DND-41 (cell line): ENCODE data around the gene DGUOK.
"Not testable (repeated sequence)": the region's sequence is repeated elsewhere in the genome, so short reads cannot be mapped to it uniquely, and the experiment has no call there.

Experiments
- ATAC-seq: fragments of 200-7000 bp; cut with Tn5 transposase; 3 replicates; pipeline ENCODE4 v1.9.1; 2021; ENCODE audit warnings: low read depth; ENCODE audit not compliant: insufficient read depth
- DNase-seq: peaks from one replicate; pipeline ENCODE4 v3.0.0-alpha.2; 2020
- H2AFZ ChIP-seq: 2 replicates; pipeline ENCODE4 v1.6.0; 2012; ENCODE audit warnings: low read depth, low read length
- H3K27ac ChIP-seq: 2 replicates; pipeline ENCODE4 v1.5.1; 2012; ENCODE audit warnings: low read length, inconsistent platforms
- H3K27me3 ChIP-seq: fragments of 200-600 bp; sonication (generic); 2 replicates; pipeline ENCODE4 v1.6.0; 2012; ENCODE audit warnings: low read length, mild to moderate bottlenecking, inconsistent platforms; ENCODE audit not compliant: insufficient read depth, poor library complexity
- H3K36me3 ChIP-seq: 2 replicates; pipeline ENCODE4 v1.5.1; 2012; ENCODE audit warnings: low read length, inconsistent platforms; ENCODE audit not compliant: insufficient read depth
- H3K4me1 ChIP-seq: 2 replicates; pipeline ENCODE4 v1.5.1; 2012; ENCODE audit warnings: mild to moderate bottlenecking, low read length; ENCODE audit not compliant: insufficient read depth
- H3K4me2 ChIP-seq: 2 replicates; pipeline ENCODE4 v1.6.0; 2012; ENCODE audit warnings: mild to moderate bottlenecking, moderate library complexity, low read length, inconsistent platforms; ENCODE audit not compliant: insufficient read depth
- H3K4me3 ChIP-seq, 2 experiments: fragments of 200-600 bp in 1 of 2; shearing (Covaris generic) in 1 of 2; 2 replicates each; pipeline ENCODE4 v1.5.1; 2012 to 2016; ENCODE audit warnings: inconsistent platforms in 2 of 2, low read length in 2 of 2, mild to moderate bottlenecking in 2 of 2, low read depth in 1 of 2, moderate library complexity in 1 of 2
- H3K79me2 ChIP-seq: 2 replicates; pipeline ENCODE4 v1.6.0; 2012; ENCODE audit warnings: low read length, inconsistent platforms; ENCODE audit not compliant: insufficient read depth
- H3K9ac ChIP-seq: 2 replicates; pipeline ENCODE4 v1.6.0; 2012; ENCODE audit warnings: low read depth, mild to moderate bottlenecking, inconsistent platforms, low read length, moderate library complexity
- H3K9me3 ChIP-seq: 2 replicates; pipeline ENCODE4 v1.5.1; 2012; ENCODE audit warnings: low read length, moderate library complexity, mild to moderate bottlenecking, inconsistent platforms; ENCODE audit not compliant: insufficient read depth, severe bottlenecking
- H4K20me1 ChIP-seq: 2 replicates; pipeline ENCODE4 v1.6.0; 2012; ENCODE audit warnings: low read length; ENCODE audit not compliant: insufficient read depth
- CTCF ChIP-seq: IDR thresholded peaks from 2 replicates; pipeline ENCODE4 v1.5.1; 2012; ENCODE audit warnings: borderline replicate concordance, low read length, moderate library complexity, mild to moderate bottlenecking; ENCODE audit not compliant: poor library complexity, severe bottlenecking; ENCODE audit errors: extremely low read depth
- EZH2 ChIP-seq: IDR thresholded peaks from 3 replicates; pipeline ENCODE4 v1.6.1; 2012; ENCODE audit warnings: borderline replicate concordance, low read depth, mild to moderate bottlenecking, moderate library complexity, low read length, inconsistent platforms; ENCODE audit not compliant: severe bottlenecking

Gene DGUOK

DNA sequence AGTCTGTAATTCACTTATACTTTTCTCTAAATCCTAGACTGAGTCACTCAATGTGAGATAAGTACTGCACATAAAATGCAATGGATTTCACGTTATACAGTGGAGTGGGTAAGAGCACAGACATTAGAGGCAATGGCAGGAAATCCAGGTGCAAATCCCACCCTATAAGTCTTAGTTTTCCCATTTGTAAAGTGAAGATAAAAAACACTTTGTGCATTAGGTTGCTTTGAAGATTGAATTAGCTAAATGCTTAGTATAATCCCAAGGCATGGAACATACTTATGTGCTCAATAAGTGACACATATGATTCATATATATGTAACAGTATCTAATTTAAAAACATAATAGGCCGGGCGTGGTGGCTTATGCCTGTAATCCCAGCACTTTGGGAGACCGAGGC lies 23.4 kb upstream of the DGUOK start:
- H3K4me3 ChIP-seq, result no peak overlapping the region
- DNase-seq, result no peak
- H4K20me1 ChIP-seq, result no peaks in the 10 kb centered on the region
- H3K36me3 ChIP-seq, result no peaks in the 10 kb centered on the region
- no peaks in the 10 kb centered on the region for H3K79me2 ChIP-seq
- H3K9ac ChIP-seq, result no peak overlapping the region
- no peak for TF ChIP-seq EZH2
- no peak for TF ChIP-seq CTCF
- peaks cover 3% of the 10 kb centered on the region for H3K27me3 ChIP-seq
- no peak overlapping the region for H2AFZ ChIP-seq
- H3K9me3 ChIP-seq, result no peaks in the 10 kb centered on the region
- H3K27ac ChIP-seq, result no peak overlapping the region
- no peak for ATAC-seq
- H3K4me1 ChIP-seq, result no peaks in the 10 kb centered on the region
- no peak overlapping the region for H3K4me2 ChIP-seq

DNA sequence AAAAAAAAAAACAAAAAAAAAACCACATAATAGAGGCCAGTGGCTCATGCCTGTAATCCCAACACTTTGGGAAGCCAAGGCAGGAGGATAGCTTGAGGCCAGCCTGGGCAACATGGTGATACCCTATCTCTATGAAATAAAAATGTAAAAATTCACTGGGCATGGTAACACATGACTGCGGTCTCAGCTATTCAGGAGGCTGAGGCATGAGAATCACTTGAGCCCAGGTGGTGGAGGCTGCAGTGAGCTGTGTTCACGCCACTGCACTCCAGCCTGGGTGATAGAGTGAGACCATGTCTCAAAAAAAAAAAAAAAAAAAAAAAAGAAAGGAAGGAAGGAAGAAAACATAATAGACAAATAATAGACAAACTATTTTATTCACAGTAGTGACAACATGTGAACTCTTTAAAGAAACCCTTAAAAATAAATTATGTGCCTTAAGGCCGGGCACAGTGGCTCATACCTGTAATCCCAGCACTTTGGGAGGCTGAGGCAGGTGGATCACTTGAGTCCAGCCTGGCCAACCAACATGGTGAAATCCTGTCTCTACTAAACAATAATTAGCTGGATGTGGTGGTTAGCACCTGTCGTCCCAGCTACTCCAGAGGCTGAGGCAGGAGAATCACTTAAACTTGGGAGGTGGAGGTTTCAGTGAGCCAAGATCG lies 22.6 kb upstream of the DGUOK start:
- not testable (repeated sequence) for ATAC-seq, H3K4me3 ChIP-seq, H3K4me2 ChIP-seq, H3K9me3 ChIP-seq, H3K27ac ChIP-seq, H3K27me3 ChIP-seq, H2AFZ ChIP-seq, H3K4me1 ChIP-seq, H3K9ac ChIP-seq, DNase-seq, H3K36me3 ChIP-seq, H3K79me2 ChIP-seq, H4K20me1 ChIP-seq

DNA sequence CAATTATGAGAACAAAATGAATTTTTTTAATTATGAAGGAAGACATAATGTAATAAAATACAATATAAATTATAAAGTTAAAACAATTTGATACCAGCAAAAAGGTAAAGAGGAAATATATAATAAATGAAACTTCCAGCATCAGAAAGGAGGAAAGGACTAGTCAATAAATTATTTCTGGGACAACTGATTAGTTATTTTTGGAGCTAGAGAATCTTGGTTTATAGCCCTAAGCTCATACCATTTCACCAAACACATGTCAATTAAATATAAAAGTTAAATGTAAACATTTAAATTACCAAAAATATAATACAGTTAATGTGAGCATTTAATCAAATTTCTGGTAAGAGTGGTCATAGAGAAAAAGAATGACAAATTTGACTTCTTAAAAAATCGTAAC lies 21.7 kb upstream of the DGUOK start:
- no peak overlapping the region for H3K4me2 ChIP-seq

More for the DNA sequence above, 21.7 kb upstream of the DGUOK start:
- TF ChIP-seq CTCF, result no peak
- no peak for TF ChIP-seq EZH2
- no peaks in the 10 kb centered on the region for H3K4me1 ChIP-seq
- no peaks in the 10 kb centered on the region for H3K9me3 ChIP-seq
- no peaks in the 10 kb centered on the region for H3K79me2 ChIP-seq
- H3K27me3 ChIP-seq, result peaks cover 3% of the 10 kb centered on the region
- H3K36me3 ChIP-seq, result no peaks in the 10 kb centered on the region
- no peaks in the 10 kb centered on the region for H4K20me1 ChIP-seq
- H3K4me3 ChIP-seq, result no peak overlapping the region
- H3K9ac ChIP-seq, result no peak overlapping the region
- ATAC-seq (no peak), DNase-seq (no peak)
- H2AFZ ChIP-seq, result no peak overlapping the region
- H3K27ac ChIP-seq, result no peak overlapping the region
